Endodermal cell (in vitro differentiated cells): Measurements from ENCODE around the gene KMT2B. TPM values are rescaled to one million over a fixed set of nuclear protein-coding genes. Genes with fewer than 3 reads are reported as not detected.

Experiments
- DNase-seq: peaks from one replicate; pipeline ENCODE4 v3.0.0-alpha.2; 2017
- H3K27ac ChIP-seq: 2 replicates; pipeline ENCODE4 v1.5.1; 2013; ENCODE audit warnings: mild to moderate bottlenecking, low read depth, low read length, moderate library complexity
- H3K27me3 ChIP-seq: 2 replicates; pipeline ENCODE4 v1.6.1; 2013; ENCODE audit warnings: mild to moderate bottlenecking, low read length, moderate library complexity; ENCODE audit not compliant: insufficient read depth, control insufficient read depth, poor library complexity, severe bottlenecking
- H3K36me3 ChIP-seq: 2 replicates; pipeline ENCODE4 v1.7.0; 2013; ENCODE audit warnings: mild to moderate bottlenecking, low read length, moderate library complexity; ENCODE audit not compliant: control insufficient read depth, insufficient read depth
- H3K4me1 ChIP-seq: one replicate; pipeline ENCODE4 v1.7.0; 2013; ENCODE audit warnings: low read length; ENCODE audit not compliant: control insufficient read depth, insufficient read depth
- H3K4me3 ChIP-seq: 2 replicates; pipeline ENCODE4 v1.5.1; 2013; ENCODE audit warnings: mild to moderate bottlenecking, low read length, moderate library complexity
- H3K9ac ChIP-seq: 2 replicates; pipeline ENCODE4 v1.6.1; 2013; ENCODE audit warnings: mild to moderate bottlenecking, low read length, moderate library complexity; ENCODE audit not compliant: poor library complexity, severe bottlenecking; ENCODE audit errors: extremely low read depth
- H3K9me3 ChIP-seq: 2 replicates; pipeline ENCODE4 v1.6.1; 2013; ENCODE audit warnings: mild to moderate bottlenecking, low read length, moderate library complexity; ENCODE audit not compliant: control insufficient read depth
- H3K27ac Mint-ChIP-seq: 2 replicates; pipeline ENCODE4 v1.8.0; 2020; ENCODE audit warnings: mixed read lengths
- H3K27me3 Mint-ChIP-seq: 2 replicates; pipeline ENCODE4 v1.8.0; 2021; ENCODE audit warnings: mild to moderate bottlenecking, mixed read lengths; ENCODE audit not compliant: insufficient read depth
- H3K36me3 Mint-ChIP-seq: 2 replicates; pipeline ENCODE4 v1.8.0; 2020; ENCODE audit warnings: low read depth, mixed read lengths
- H3K4me1 Mint-ChIP-seq: 2 replicates; pipeline ENCODE4 v1.8.0; 2020; ENCODE audit warnings: mixed read lengths
- H3K4me3 Mint-ChIP-seq: 2 replicates; pipeline ENCODE4 v1.8.0; 2020; ENCODE audit warnings: mild to moderate bottlenecking, moderate library complexity, mixed read lengths
- H3K9me3 Mint-ChIP-seq: 2 replicates; pipeline ENCODE4 v1.8.0; 2020; ENCODE audit warnings: mild to moderate bottlenecking, mixed read lengths
- WGBS, 2 experiments: methylation state at CpG; one replicate each; pipeline versions ENCODE4 v1.1.5 to v1.1.7; 2013; ENCODE audit warnings: missing lambda C conversion rate in 2 of 2, mixed read lengths in 1 of 2; ENCODE audit not compliant: insufficient coverage in 1 of 2, insufficient read length in 1 of 2; 5-methylcytosine and 5-hydroxymethylcytosine counted together
- total RNA-seq, 2 donors: library from RNA; stranded (reverse); fragmentation: NEBNext Ultra II Directional in 1 of 2; extraction: Animal tissue kit (Norgen Biotek cat#: 25700) in 1 of 2; gene quantifications; 2 replicates in 1 of 2; 3 replicates in 1 of 2; pipeline ENCODE4 v1.2.1, GENCODE V29; 2021
- TF ChIP-seq, protein P1 (sequence below): fragments of 200-600 bp; sonication (generic); conservative IDR thresholded peaks from 2 replicates; pipeline ENCODE4 v1.5.0; 2021; ENCODE audit warnings: antibody characterized with exemption, mild to moderate bottlenecking

Gene KMT2B
- total RNA-seq, 2 donors from 2014 or later = 48.1 to 54.0 TPM

GRCh38 chr19:35669974-35670373, 47.8 kb upstream of the KMT2B start:
- no peaks in the 10 kb centered on the region for H3K9me3 Mint-ChIP-seq
- no peaks in the 10 kb centered on the region for H3K9me3 ChIP-seq
- no peak overlapping the region for H3K27ac ChIP-seq
- TF ChIP-seq, protein P1, sequence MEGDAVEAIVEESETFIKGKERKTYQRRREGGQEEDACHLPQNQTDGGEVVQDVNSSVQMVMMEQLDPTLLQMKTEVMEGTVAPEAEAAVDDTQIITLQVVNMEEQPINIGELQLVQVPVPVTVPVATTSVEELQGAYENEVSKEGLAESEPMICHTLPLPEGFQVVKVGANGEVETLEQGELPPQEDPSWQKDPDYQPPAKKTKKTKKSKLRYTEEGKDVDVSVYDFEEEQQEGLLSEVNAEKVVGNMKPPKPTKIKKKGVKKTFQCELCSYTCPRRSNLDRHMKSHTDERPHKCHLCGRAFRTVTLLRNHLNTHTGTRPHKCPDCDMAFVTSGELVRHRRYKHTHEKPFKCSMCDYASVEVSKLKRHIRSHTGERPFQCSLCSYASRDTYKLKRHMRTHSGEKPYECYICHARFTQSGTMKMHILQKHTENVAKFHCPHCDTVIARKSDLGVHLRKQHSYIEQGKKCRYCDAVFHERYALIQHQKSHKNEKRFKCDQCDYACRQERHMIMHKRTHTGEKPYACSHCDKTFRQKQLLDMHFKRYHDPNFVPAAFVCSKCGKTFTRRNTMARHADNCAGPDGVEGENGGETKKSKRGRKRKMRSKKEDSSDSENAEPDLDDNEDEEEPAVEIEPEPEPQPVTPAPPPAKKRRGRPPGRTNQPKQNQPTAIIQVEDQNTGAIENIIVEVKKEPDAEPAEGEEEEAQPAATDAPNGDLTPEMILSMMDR = no peak
- no peak overlapping the region for H3K27ac Mint-ChIP-seq
- peaks cover 6% of the 10 kb centered on the region for H3K36me3 Mint-ChIP-seq
- no peak for DNase-seq
- peaks cover 22% of the 10 kb centered on the region for H3K27me3 ChIP-seq
- H3K4me3 Mint-ChIP-seq = no peak overlapping the region
- no peaks in the 10 kb centered on the region for H3K4me1 ChIP-seq
- 67 to 70% methylated on average over 4 of the region's 4 CpGs for WGBS, 2 experiments
- no peaks in the 10 kb centered on the region for H3K36me3 ChIP-seq
- H3K4me1 Mint-ChIP-seq = peaks cover 2% of the 10 kb centered on the region
- no peak overlapping the region for H3K4me3 ChIP-seq
- H3K27me3 Mint-ChIP-seq = peaks cover 44% of the 10 kb centered on the region
- no peak overlapping the region for H3K9ac ChIP-seq

GRCh38 chr19:35670686-35671085, 47.1 kb upstream of the KMT2B start:
- H3K9ac ChIP-seq = no peak overlapping the region
- H3K27ac ChIP-seq = no peak overlapping the region
- H3K27me3 Mint-ChIP-seq = peaks cover 46% of the 10 kb centered on the region
- no peak for DNase-seq
- H3K27me3 ChIP-seq = peaks cover 22% of the 10 kb centered on the region
- TF ChIP-seq, protein P1 = no peak
- no peak overlapping the region for H3K4me3 Mint-ChIP-seq
- peaks cover 2% of the 10 kb centered on the region for H3K4me1 Mint-ChIP-seq
- H3K4me3 ChIP-seq = no peak overlapping the region
- no peak overlapping the region for H3K27ac Mint-ChIP-seq
- H3K9me3 Mint-ChIP-seq = no peaks in the 10 kb centered on the region
- 96 to 100% methylated on average over 1 of the region's 1 CpG for WGBS, 2 experiments
- H3K36me3 Mint-ChIP-seq = peaks cover 2% of the 10 kb centered on the region
- no peaks in the 10 kb centered on the region for H3K9me3 ChIP-seq
- no peaks in the 10 kb centered on the region for H3K36me3 ChIP-seq
- no peaks in the 10 kb centered on the region for H3K4me1 ChIP-seq

DNA sequence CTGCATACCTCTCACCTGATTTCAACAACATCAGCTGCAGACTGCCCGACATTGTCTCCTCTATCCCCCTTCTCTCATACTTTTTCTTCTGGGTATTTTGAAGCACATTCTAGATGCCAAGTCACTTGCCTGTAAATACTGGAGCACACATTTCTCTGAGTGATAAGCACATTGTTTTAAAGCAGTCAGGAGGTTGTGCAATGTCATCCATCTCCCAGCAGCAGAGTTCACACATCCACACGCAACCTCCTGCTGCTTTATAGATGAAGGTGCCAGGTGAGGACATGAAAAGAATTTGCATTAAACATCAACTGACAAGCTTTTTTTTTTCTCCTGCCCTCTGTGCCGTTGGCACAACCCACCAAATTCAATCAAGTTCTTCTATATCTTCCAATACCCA, 46.0 kb upstream of the KMT2B start:
- TF ChIP-seq, protein P1 = no peak
- no peak overlapping the region for H3K4me3 Mint-ChIP-seq

More for the DNA sequence above, 46.0 kb upstream of the KMT2B start:
- DNase-seq = no peak
- H3K9ac ChIP-seq = no peak overlapping the region
- Mint-ChIP-seq H3K27ac (no peak overlapping the region), H3K9me3 (no peaks in the 10 kb centered on the region), H3K4me1 (peaks cover 2% of the 10 kb centered on the region), H3K36me3 (no peaks in the 10 kb centered on the region), H3K27me3 (peaks cover 57% of the 10 kb centered on the region)
- WGBS, 2 experiments = 82% methylated on average over 3 of the region's 3 CpGs; no CpG with 5 or more reads in 1 of the 2 experiments
- no peak overlapping the region for H3K27ac ChIP-seq
- no peaks in the 10 kb centered on the region for H3K36me3 ChIP-seq
- H3K4me1 ChIP-seq = no peaks in the 10 kb centered on the region
- H3K4me3 ChIP-seq = no peak overlapping the region
- H3K27me3 ChIP-seq = peaks cover 22% of the 10 kb centered on the region
- no peaks in the 10 kb centered on the region for H3K9me3 ChIP-seq
